HUDEP-2 (cell line): ENCODE data around the gene OR5H2.
"Not testable (repeated sequence)": the region's sequence is repeated elsewhere in the genome, so short reads cannot be mapped to it uniquely, and the experiment has no call there.

Experiments used
- DNase-seq, 76 experiments: peaks; one replicate each; lab custom pipeline; 2025; ENCODE audit not compliant: unreplicated experiment in 76 of 76; lab: John Stamatoyannopoulos, UW

Gene OR5H2

GRCh38 chr3:98282205-98282604, at the start of gene OR5H2:
Gene OR5H2, plus strand, starts transcription at chr3:98282505. Its CDS starts 398 bp downstream, at chr3:98282903.
- DNase-seq: no peak

- DNase-seq: no peak
Measured at GRCh38 chr3:98233468-98233867, 48.8 kb upstream of the OR5H2 start.

GRCh38 chr3:98240131-98240530, 42.2 kb upstream of the OR5H2 start:
- DNase-seq: no peak

GRCh38 chr3:98242155-98242554, 40.1 kb upstream of the OR5H2 start:
- no peak for DNase-seq

GRCh38 chr3:98243843-98244242, 38.5 kb upstream of the OR5H2 start:
- DNase-seq: no peak

- DNase-seq: no peak
Measured at GRCh38 chr3:98246142-98246541, 36.2 kb upstream of the OR5H2 start.

- not testable (repeated sequence) for DNase-seq
Measured at GRCh38 chr3:98256026-98256425, 26.3 kb upstream of the OR5H2 start.

- DNase-seq: peak in 7 of 76 experiments; percentile 0 to 12 (median 3)
Measured at GRCh38 chr3:98259707-98260106, 22.6 kb upstream of the OR5H2 start.

GRCh38 chr3:98262046-98262445, 20.3 kb upstream of the OR5H2 start:
- no peak for DNase-seq

GRCh38 chr3:98263944-98264343, 18.4 kb upstream of the OR5H2 start, which contains the start of gene OR5H6:
Gene OR5H6, plus strand, starts transcription at chr3:98264244. Its CDS starts 89 bp downstream, at chr3:98264333.
- DNase-seq: no peak

- DNase-seq: no peak
Measured at GRCh38 chr3:98269846-98270245, 12.5 kb upstream of the OR5H2 start.

- DNase-seq: no peak
Measured at GRCh38 chr3:98272126-98272525, 10.2 kb upstream of the OR5H2 start.

- DNase-seq: no peak
Measured at GRCh38 chr3:98274914-98275313, 7.4 kb upstream of the OR5H2 start.

- no peak for DNase-seq
Measured at GRCh38 chr3:98290916-98291315, 8.6 kb downstream of the OR5H2 start.

GRCh38 chr3:98291332-98291957, 9.1 kb downstream of the OR5H2 start:
- no peak for DNase-seq

- no peak for DNase-seq
Measured at GRCh38 chr3:98322101-98322500, 39.8 kb downstream of the OR5H2 start.

- DNase-seq: no peak
Measured at GRCh38 chr3:98322686-98323085, 40.4 kb downstream of the OR5H2 start.

- no peak for DNase-seq
Measured at GRCh38 chr3:98323425-98323824, 41.1 kb downstream of the OR5H2 start.

- no peak for DNase-seq
Measured at GRCh38 chr3:98325055-98325454, 42.8 kb downstream of the OR5H2 start.

GRCh38 chr3:98326105-98326893, 44.0 kb downstream of the OR5H2 start:
- DNase-seq: no peak

GRCh38 chr3:98326945-98327344, 44.6 kb downstream of the OR5H2 start:
- no peak for DNase-seq

GRCh38 chr3:98328933-98329332, 46.6 kb downstream of the OR5H2 start:
- DNase-seq: no peak
